Nephron (organoid): Measurements from ENCODE around the gene FAM117A.
"Not testable (repeated sequence)": the region's sequence is repeated elsewhere in the genome, so short reads cannot be mapped to it uniquely, and the experiment has no call there.

Experiments
- H3K27ac Mint-ChIP-seq, 3 experiments: 2 replicates each; pipeline ENCODE4 v1.8.0; 2020; ENCODE audit warnings: mixed read lengths in 3 of 3, mild to moderate bottlenecking in 2 of 3, moderate library complexity in 1 of 3
- H3K27me3 Mint-ChIP-seq: 2 replicates; pipeline ENCODE4 v1.8.0; 2021; ENCODE audit warnings: low read depth, mild to moderate bottlenecking, moderate library complexity, mixed read lengths
- H3K36me3 Mint-ChIP-seq: 2 replicates; pipeline ENCODE4 v1.8.0; 2020; ENCODE audit warnings: low read depth, mixed read lengths
- H3K4me1 Mint-ChIP-seq: 2 replicates; pipeline ENCODE4 v1.8.0; 2020; ENCODE audit warnings: mixed read lengths
- H3K4me3 Mint-ChIP-seq, 3 experiments: 2 replicates each; pipeline ENCODE4 v1.8.0; 2020; ENCODE audit warnings: mild to moderate bottlenecking in 3 of 3, mixed read lengths in 3 of 3, moderate library complexity in 2 of 3
- H3K9me3 Mint-ChIP-seq: 2 replicates; pipeline ENCODE4 v1.8.0; 2020; ENCODE audit warnings: mixed read lengths
- TF ChIP-seq, protein P1 (sequence below), 3 experiments: fragments of 200-600 bp; sonication (generic); IDR thresholded peaks; one replicate each; pipeline ENCODE4 v1.5.0; 2021; ENCODE audit warnings: antibody characterized with exemption in 3 of 3; ENCODE audit not compliant: unreplicated experiment in 3 of 3

The FAM117A gene

GRCh38 chr17:49725452-49726130 lies 38.3 kb downstream of the FAM117A start:
- Mint-ChIP-seq H3K27ac (peak overlapping the region; percentile 99 to 100 (median 100)), H3K36me3 (peaks cover 17% of the 10 kb centered on the region), H3K9me3 (peaks cover 4% of the 10 kb centered on the region), H3K4me1 (peaks cover 84% of the 10 kb centered on the region), H3K4me3 (no peak overlapping the region), H3K27me3 (no peaks in the 10 kb centered on the region)
- TF ChIP-seq, protein P1, sequence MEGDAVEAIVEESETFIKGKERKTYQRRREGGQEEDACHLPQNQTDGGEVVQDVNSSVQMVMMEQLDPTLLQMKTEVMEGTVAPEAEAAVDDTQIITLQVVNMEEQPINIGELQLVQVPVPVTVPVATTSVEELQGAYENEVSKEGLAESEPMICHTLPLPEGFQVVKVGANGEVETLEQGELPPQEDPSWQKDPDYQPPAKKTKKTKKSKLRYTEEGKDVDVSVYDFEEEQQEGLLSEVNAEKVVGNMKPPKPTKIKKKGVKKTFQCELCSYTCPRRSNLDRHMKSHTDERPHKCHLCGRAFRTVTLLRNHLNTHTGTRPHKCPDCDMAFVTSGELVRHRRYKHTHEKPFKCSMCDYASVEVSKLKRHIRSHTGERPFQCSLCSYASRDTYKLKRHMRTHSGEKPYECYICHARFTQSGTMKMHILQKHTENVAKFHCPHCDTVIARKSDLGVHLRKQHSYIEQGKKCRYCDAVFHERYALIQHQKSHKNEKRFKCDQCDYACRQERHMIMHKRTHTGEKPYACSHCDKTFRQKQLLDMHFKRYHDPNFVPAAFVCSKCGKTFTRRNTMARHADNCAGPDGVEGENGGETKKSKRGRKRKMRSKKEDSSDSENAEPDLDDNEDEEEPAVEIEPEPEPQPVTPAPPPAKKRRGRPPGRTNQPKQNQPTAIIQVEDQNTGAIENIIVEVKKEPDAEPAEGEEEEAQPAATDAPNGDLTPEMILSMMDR (IDR thresholded peaks at IDR 0.05; ENCODE audit: unreplicated experiment in 3 of 3), result no peak

DNA sequence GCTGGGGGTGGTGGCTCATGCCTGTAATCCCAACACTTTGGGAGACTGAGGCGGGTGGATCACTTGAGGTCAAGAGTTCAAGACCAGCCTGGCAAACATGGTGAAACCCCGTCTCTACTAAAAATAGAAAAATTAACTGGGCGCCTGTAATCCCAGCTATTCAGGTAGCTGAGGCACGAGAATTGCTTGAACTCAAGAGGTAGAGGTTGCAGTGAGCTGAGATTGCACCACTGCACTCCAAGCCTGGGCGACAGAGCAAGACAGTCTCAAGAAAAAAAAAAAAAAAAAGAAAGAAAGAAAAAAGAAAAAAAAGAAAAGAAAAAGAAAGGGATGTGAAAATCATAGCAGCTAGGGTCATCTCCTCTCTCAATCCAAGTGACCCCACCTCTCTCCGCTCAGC lies 39.4 kb downstream of the FAM117A start:
- Mint-ChIP-seq H3K4me1 (peaks cover 74% of the 10 kb centered on the region), H3K27ac (peak overlapping the region; percentile 99 to 100 (median 100)), H3K36me3 (peaks cover 22% of the 10 kb centered on the region)
- H3K4me3 Mint-ChIP-seq, H3K27me3 Mint-ChIP-seq, H3K9me3 Mint-ChIP-seq: not testable (repeated sequence)

- peaks cover 64% of the 10 kb centered on the region for H3K4me1 Mint-ChIP-seq
- TF ChIP-seq, protein P1 (IDR thresholded peaks at IDR 0.05; ENCODE audit: unreplicated experiment in 3 of 3), result no peak
- no peaks in the 10 kb centered on the region for H3K27me3 Mint-ChIP-seq
- peak overlapping the region in 2 of 3 experiments; percentile 48 to 64 for H3K4me3 Mint-ChIP-seq
- H3K9me3 Mint-ChIP-seq, result peaks cover 4% of the 10 kb centered on the region
- H3K27ac Mint-ChIP-seq, result peak overlapping the region; percentile 99 to 100 (median 100)
- peaks cover 28% of the 10 kb centered on the region for H3K36me3 Mint-ChIP-seq
These were observed 40.5 kb downstream of the FAM117A start for GRCh38 chr17:49723423-49723822.

GRCh38 chr17:49722066-49722465 lies 41.9 kb downstream of the FAM117A start:
- TF ChIP-seq, protein P1 (IDR thresholded peaks at IDR 0.05; ENCODE audit: unreplicated experiment in 3 of 3), result no peak
- Mint-ChIP-seq H3K36me3 (peaks cover 40% of the 10 kb centered on the region), H3K4me3 (peak overlapping the region in 1 of 3 experiments; percentile 14), H3K27ac (peak overlapping the region; percentile 99 to 100 (median 100)), H3K4me1 (peaks cover 50% of the 10 kb centered on the region), H3K27me3 (no peaks in the 10 kb centered on the region), H3K9me3 (peaks cover 4% of the 10 kb centered on the region)

DNA sequence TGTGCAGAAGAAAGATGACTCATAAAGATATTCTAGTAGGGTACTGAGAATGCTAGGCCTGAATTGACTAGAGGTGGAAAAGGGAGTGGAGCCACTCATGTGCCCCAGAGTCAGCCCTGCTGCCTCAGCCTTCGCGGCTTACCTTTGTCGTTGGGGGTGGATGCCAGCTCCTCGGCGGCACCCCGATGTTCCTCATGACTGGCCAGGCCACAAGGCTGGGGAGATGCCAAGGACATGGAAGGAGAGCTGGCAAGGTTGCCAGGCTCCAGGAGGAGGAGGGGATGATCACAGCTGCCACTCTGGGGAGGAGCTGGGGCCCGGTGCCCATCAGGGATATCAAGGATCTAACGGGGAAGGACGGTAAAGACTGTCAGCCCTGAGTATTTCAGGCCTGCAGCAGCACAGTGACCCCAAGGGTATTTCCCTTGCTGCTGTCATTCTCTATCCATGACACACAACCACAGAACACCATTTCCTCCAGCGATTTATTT lies 46.5 kb downstream of the FAM117A start:
- Mint-ChIP-seq H3K9me3 (no peaks in the 10 kb centered on the region), H3K4me1 (peaks cover 15% of the 10 kb centered on the region), H3K27ac (no peak overlapping the region), H3K27me3 (no peaks in the 10 kb centered on the region), H3K36me3 (peaks cover 50% of the 10 kb centered on the region), H3K4me3 (no peak overlapping the region)
- TF ChIP-seq, protein P1 (IDR thresholded peaks at IDR 0.05; ENCODE audit: unreplicated experiment in 3 of 3), result no peak

DNA sequence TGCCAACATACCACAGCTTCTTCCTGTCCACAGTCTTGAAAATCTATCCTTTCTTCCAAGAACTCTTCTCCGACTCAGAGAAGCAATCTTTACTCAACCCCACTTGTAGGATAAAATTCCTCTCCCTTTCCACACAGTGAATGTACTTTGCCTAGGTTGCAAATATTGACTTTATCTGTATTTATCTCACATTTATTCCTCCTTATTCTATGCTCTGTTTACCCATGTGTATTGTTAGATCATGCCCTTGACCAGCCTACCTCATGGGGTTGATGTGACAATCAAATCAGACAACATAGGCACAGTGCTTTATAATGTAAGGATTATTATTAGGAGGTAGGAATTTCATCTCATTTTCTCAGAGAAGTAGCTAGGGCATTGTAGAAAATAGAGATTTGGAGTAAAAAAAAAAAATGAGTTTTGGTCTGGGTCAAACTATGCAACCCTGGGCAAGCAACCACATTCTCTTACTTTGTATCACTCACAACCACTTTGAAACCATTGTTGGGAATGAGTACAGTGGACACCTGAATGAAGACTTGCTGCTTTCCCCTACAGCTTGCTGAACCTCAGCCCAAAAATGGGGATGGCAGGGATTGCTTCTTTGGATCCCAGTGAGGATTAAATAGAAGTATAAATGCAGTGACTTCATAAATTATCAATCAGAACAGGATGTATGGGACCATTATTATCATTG lies 47.1 kb downstream of the FAM117A start:
- Mint-ChIP-seq H3K4me3 (no peak overlapping the region), H3K36me3 (peaks cover 50% of the 10 kb centered on the region), H3K27me3 (no peaks in the 10 kb centered on the region), H3K4me1 (peaks cover 9% of the 10 kb centered on the region), H3K27ac (peak overlapping the region in 1 of 3 experiments; percentile 15), H3K9me3 (no peaks in the 10 kb centered on the region)
- TF ChIP-seq, protein P1 (IDR thresholded peaks at IDR 0.05; ENCODE audit: unreplicated experiment in 3 of 3), result no peak
